Measurements from ENCODE around the gene IQCE.
"Not testable (repeated sequence)": the region's sequence is repeated elsewhere in the genome, so short reads cannot be mapped to it uniquely, and the experiment has no call there.

The IQCE gene

GRCh38 chr7:2529161-2530070 lies 29.4 kb upstream of the IQCE start:
- H3K4me1 ChIP-seq (ENCODE audit: control insufficient read depth, low read depth, low read length), result peaks cover 19% of the 10 kb centered on the region

DNA sequence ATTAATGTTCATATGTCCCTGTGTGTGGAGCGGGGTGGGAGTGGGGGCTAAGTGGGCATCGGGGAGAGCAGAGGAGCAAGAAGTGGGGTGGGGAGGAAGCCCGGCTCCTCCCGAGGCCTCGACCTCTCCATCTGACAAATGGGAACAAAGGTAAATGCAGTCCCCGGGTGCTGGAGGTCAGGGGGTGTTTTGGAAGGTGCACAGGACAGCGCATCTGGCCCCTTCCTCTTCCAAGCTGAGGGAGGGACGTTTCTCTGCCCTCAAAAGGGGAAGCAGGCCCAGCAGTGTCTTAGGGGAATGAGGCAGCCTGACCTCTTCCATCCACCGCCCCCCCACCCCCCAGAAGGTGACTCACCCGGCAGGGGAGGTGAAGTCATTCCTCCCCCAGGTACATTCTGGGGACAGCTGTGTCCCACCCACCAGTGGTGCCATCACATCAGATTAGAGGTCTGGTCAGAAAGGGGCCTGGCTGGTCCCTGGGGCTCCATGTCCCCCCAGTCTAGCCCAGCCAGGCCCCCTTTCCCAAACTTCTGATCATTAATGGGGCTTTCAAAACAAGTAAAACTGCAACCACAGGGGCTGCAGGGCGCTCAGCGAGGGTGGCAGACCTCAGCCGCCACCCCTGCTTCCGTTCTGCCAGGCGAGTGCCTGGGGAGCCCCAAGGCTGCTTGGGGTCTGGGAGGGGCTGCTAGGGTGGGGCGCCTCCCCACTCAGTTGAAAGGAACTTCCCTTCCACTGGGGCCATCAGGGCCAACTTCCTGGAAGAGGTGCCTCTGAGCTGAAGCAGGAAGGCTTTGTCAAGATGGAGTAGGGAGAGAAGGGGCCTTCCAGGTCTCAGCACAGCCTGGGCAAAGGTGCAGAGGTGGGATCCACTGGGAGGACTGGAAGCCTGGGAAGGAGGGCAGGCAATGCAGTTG lies 28.4 kb upstream of the IQCE start:
- H3K9ac ChIP-seq (ENCODE audit: low read length), result no peak overlapping the region
- no peaks in the 10 kb centered on the region for H3K27me3 ChIP-seq (ENCODE audit: control insufficient read depth, insufficient read depth, low read length)
- no peak overlapping the region for H3K4me3 ChIP-seq (ENCODE audit: low read length)
- peaks cover 12% of the 10 kb centered on the region for H3K4me1 ChIP-seq (ENCODE audit: control insufficient read depth, low read depth, low read length)
- no peak overlapping the region for H3K27ac ChIP-seq (ENCODE audit: low read length)
- peaks cover 18% of the 10 kb centered on the region for H3K36me3 ChIP-seq (ENCODE audit: control insufficient read depth, low read depth, low read length)
- no peaks in the 10 kb centered on the region for H3K9me3 ChIP-seq (ENCODE audit: control insufficient read depth, low read depth, low read length)

More at GRCh38 chr7:2529161-2530070, 29.4 kb upstream of the IQCE start:
- Histone ChIP-seq H3K27me3 (ENCODE audit: control insufficient read depth, insufficient read depth, low read length) (no peaks in the 10 kb centered on the region), H3K4me3 (ENCODE audit: low read length) (no peak overlapping the region), H3K36me3 (ENCODE audit: control insufficient read depth, low read depth, low read length) (peaks cover 18% of the 10 kb centered on the region), H3K9ac (ENCODE audit: low read length) (no peak overlapping the region), H3K9me3 (ENCODE audit: control insufficient read depth, low read depth, low read length) (no peaks in the 10 kb centered on the region), H3K27ac (ENCODE audit: low read length) (no peak overlapping the region)

DNA sequence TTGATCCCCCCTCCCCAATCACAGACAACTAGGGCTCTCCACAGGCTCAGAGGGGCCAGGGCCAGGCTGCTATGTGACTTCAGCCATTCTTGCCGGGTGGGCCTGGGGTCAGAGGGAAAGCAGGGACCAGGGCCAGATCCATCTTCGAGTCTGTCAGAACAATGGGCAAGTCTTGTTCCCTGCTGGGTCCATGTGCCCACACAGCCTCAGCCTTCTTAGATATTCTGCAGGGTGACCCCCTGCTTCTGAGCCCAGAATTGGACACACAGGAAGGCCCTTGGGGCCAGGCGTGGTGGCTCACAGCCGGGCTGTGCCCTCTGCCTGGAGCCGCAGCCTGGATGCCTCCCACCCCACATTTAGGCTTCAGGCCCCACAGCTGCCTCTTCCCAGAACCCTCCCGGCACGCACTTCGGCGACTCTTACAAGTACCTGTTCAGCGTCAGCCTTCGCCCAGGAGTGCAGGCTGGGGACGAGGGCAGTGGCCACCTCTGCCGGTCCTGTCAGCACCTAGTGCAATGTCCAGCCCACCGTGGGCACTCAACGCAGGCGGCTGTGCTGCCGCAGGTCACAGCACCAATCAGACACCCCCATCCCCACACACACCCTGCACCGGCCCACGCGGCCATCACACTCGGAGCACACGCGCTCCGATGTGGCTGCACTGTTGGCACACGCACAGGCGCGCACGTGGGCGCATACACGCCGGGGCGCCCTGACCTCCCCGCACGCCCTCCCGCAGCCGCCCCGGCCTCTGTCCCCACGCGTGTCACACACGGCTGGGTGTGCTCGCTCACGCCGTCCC lies 27.6 kb upstream of the IQCE start:
- not testable (repeated sequence) for H3K9me3 ChIP-seq (ENCODE audit: control insufficient read depth, low read depth, low read length); H3K9ac ChIP-seq (ENCODE audit: low read length); H3K4me3 ChIP-seq (ENCODE audit: low read length); H3K27me3 ChIP-seq (ENCODE audit: control insufficient read depth, insufficient read depth, low read length); H3K4me1 ChIP-seq (ENCODE audit: control insufficient read depth, low read depth, low read length); H3K27ac ChIP-seq (ENCODE audit: low read length); H3K36me3 ChIP-seq (ENCODE audit: control insufficient read depth, low read depth, low read length)

DNA sequence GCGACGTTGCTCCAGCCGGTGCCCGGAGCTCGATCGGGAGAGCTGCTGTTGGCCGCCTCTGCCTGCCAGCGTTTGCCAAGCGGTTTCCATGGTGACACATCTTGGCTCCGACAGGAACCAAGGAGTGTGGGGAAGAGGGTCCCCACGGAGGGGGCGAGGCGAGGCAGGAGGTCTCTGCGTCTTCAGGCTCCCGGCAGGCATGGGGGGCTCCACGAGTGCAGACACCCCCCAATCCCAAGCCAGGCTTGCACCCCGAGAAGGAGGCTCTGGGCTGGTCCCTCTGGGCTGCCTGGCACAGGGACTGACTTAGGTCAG lies 27.0 kb upstream of the IQCE start:
- H3K36me3 ChIP-seq (ENCODE audit: control insufficient read depth, low read depth, low read length); H3K4me3 ChIP-seq (ENCODE audit: low read length); H3K27ac ChIP-seq (ENCODE audit: low read length); H3K4me1 ChIP-seq (ENCODE audit: control insufficient read depth, low read depth, low read length); H3K27me3 ChIP-seq (ENCODE audit: control insufficient read depth, insufficient read depth, low read length); H3K9ac ChIP-seq (ENCODE audit: low read length); H3K9me3 ChIP-seq (ENCODE audit: control insufficient read depth, low read depth, low read length): not testable (repeated sequence)

- H3K36me3 ChIP-seq (ENCODE audit: control insufficient read depth, low read depth, low read length); H3K9me3 ChIP-seq (ENCODE audit: control insufficient read depth, low read depth, low read length); H3K9ac ChIP-seq (ENCODE audit: low read length); H3K27me3 ChIP-seq (ENCODE audit: control insufficient read depth, insufficient read depth, low read length); H3K4me1 ChIP-seq (ENCODE audit: control insufficient read depth, low read depth, low read length); H3K27ac ChIP-seq (ENCODE audit: low read length); H3K4me3 ChIP-seq (ENCODE audit: low read length): not testable (repeated sequence)
These were observed 26.5 kb upstream of the IQCE start for GRCh38 chr7:2532199-2532772.

GRCh38 chr7:2532816-2533215 lies 26.0 kb upstream of the IQCE start:
- H3K36me3 ChIP-seq (ENCODE audit: control insufficient read depth, low read depth, low read length); H3K9me3 ChIP-seq (ENCODE audit: control insufficient read depth, low read depth, low read length); H3K4me1 ChIP-seq (ENCODE audit: control insufficient read depth, low read depth, low read length); H3K27me3 ChIP-seq (ENCODE audit: control insufficient read depth, insufficient read depth, low read length); H3K27ac ChIP-seq (ENCODE audit: low read length); H3K4me3 ChIP-seq (ENCODE audit: low read length); H3K9ac ChIP-seq (ENCODE audit: low read length): not testable (repeated sequence)

DNA sequence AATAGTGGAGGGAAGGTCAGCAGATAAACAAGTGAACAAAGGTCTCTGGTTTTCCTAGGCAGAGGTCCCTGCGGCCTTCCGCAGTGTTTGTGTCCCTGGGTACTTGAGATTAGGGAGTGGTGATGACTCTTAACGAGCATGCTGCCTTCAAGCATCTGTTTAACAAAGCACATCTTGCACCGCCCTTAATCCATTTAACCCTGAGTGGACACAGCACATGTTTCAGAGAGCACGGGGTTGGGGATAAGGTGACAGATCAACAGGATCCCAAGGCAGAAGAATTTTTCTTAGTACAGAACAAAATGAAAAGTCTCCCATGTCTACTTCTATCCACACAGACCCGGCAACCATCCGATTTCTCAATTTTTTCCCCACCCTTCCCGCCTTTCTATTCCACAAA lies 25.2 kb upstream of the IQCE start:
- H3K27me3 ChIP-seq (ENCODE audit: control insufficient read depth, insufficient read depth, low read length); H3K4me1 ChIP-seq (ENCODE audit: control insufficient read depth, low read depth, low read length); H3K27ac ChIP-seq (ENCODE audit: low read length); H3K9ac ChIP-seq (ENCODE audit: low read length); H3K36me3 ChIP-seq (ENCODE audit: control insufficient read depth, low read depth, low read length); H3K9me3 ChIP-seq (ENCODE audit: control insufficient read depth, low read depth, low read length); H3K4me3 ChIP-seq (ENCODE audit: low read length): not testable (repeated sequence)

GRCh38 chr7:2534214-2534613 lies 24.6 kb upstream of the IQCE start:
- not testable (repeated sequence) for H3K4me3 ChIP-seq (ENCODE audit: low read length); H3K9ac ChIP-seq (ENCODE audit: low read length); H3K27me3 ChIP-seq (ENCODE audit: control insufficient read depth, insufficient read depth, low read length); H3K9me3 ChIP-seq (ENCODE audit: control insufficient read depth, low read depth, low read length); H3K4me1 ChIP-seq (ENCODE audit: control insufficient read depth, low read depth, low read length); H3K27ac ChIP-seq (ENCODE audit: low read length)
- peaks cover 13% of the 10 kb centered on the region for H3K36me3 ChIP-seq (ENCODE audit: control insufficient read depth, low read depth, low read length)

DNA sequence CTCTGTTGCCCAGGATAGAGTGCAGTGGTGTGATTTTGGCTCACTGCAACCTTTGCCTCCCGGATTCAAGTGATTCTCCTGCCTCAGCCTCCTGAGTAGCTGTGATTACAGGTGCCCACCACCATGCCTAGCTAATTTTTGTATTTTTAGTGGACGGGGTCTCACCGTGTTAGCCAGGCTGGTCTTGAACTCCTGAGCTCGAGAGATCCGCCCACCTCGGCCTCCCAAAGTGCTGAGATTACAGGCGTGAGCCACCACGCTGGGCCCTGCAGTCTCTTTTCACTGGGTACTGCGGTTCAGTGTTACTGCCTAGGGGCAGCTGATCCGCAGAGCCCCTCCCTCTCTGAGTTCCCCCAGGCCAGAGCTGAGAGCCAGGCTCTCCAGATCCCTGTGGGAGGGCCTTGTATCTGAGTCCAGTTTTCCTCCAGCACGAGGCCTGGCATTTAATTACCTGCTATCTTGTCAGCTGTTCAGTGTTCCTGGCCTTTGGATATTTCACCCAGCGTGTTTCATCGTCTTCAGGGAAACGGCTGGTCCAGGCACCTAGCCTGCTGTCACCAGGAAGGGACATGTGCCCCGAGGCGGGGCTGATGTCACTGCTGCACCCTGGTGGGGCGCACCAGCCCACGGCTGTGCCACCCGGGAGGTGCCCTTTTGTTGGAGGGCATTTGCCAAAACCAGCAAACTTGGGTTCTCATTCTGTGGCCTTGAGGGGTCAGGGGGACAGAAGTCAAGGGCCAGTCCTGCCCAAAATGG lies 22.7 kb upstream of the IQCE start:
- H3K9me3 ChIP-seq (ENCODE audit: control insufficient read depth, low read depth, low read length); H3K4me1 ChIP-seq (ENCODE audit: control insufficient read depth, low read depth, low read length); H3K27me3 ChIP-seq (ENCODE audit: control insufficient read depth, insufficient read depth, low read length); H3K4me3 ChIP-seq (ENCODE audit: low read length); H3K9ac ChIP-seq (ENCODE audit: low read length); H3K27ac ChIP-seq (ENCODE audit: low read length): not testable (repeated sequence)
- H3K36me3 ChIP-seq (ENCODE audit: control insufficient read depth, low read depth, low read length), result peaks cover 20% of the 10 kb centered on the region

DNA sequence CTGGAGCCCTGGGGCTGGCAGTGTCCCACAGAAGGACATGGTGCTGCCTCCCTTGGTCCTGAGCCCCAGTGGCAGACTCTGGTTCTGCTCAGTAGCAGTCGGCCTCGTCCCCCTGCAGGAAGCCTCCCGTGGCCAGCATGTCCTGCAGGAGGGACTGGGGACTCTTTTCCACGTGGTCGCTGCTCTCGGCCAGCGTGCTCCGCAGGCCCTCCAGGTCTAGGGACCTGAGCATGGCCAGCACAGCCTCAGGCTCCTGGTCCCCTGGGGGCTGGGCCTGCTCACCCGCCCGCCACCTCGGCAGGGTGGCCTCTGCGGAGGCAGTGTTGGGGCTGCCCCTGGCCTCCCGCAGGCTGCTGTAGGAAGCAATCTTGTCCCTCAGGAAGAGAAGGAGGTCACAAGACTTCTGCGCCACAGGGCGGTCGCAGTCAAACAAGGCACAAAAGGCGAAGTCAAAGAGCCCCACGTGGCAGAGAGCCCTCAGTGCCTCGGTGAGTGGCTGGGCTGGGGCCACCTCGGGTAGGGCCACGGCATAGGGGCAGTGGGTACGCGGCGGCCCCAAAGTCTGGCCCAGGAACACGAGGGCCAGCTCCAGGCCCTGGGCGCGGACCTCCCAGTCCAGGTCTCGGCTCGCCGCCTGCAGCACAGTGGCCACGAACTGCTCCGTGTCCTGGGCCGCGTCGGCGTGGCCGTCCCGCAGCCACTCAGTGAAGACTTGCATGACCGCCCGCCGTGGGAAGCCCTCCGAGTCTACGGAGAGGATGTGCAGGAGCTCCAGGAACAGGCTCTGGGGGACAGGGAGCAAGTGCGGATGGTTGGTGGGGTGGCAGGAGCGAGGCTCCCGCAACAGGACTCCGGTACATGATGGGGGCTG lies 20.6 kb upstream of the IQCE start:
- no peaks in the 10 kb centered on the region for H3K9me3 ChIP-seq (ENCODE audit: control insufficient read depth, low read depth, low read length)
- no peak overlapping the region for H3K9ac ChIP-seq (ENCODE audit: low read length)
- H3K36me3 ChIP-seq (ENCODE audit: control insufficient read depth, low read depth, low read length), result peaks cover 27% of the 10 kb centered on the region
- no peak overlapping the region for H3K4me3 ChIP-seq (ENCODE audit: low read length)
- H3K27me3 ChIP-seq (ENCODE audit: control insufficient read depth, insufficient read depth, low read length), result no peaks in the 10 kb centered on the region
- no peaks in the 10 kb centered on the region for H3K4me1 ChIP-seq (ENCODE audit: control insufficient read depth, low read depth, low read length)
- H3K27ac ChIP-seq (ENCODE audit: low read length), result no peak overlapping the region

All from iPS-18a (cell line).